H1 (cell line): Measurements from ENCODE around the gene SOSTDC1. TPM values are rescaled to one million over a fixed set of nuclear protein-coding genes. Genes with fewer than 3 reads are reported as not detected.

Experiments
- ATF2 ChIP-seq: IDR thresholded peaks from 2 replicates; pipeline ENCODE4 v1.6.1; 2012; ENCODE audit warnings: low read length, inconsistent platforms
- BRCA1 ChIP-seq: IDR thresholded peaks from 2 replicates; pipeline ENCODE4 v1.6.1; 2012; ENCODE audit warnings: low read depth, low read length, improper control_type of control experiment
- CBX5 ChIP-seq: fragments of 300-800, 300-1000 bp; sonication (generic); IDR thresholded peaks from 2 replicates; pipeline ENCODE4 v1.7.1; 2016; ENCODE audit warnings: antibody characterized with exemption, low read length, low read depth
- CHD7 ChIP-seq: fragments of 300-600 bp; sonication (generic); IDR thresholded peaks from 2 replicates; pipeline ENCODE4 v1.7.1; 2012; ENCODE audit warnings: low read length, moderate library complexity, mild to moderate bottlenecking, inconsistent platforms; ENCODE audit not compliant: insufficient replicate concordance
- E2F6 ChIP-seq: IDR thresholded peaks from 2 replicates; pipeline ENCODE4 v1.6.1; 2012; ENCODE audit warnings: inconsistent platforms
- HDAC2 ChIP-seq, 2 experiments: fragments of 300-600 bp in 1 of 2; sonication (generic) in 1 of 2; IDR thresholded peaks; 2 replicates each; pipeline ENCODE4 v1.6.1; 2011 to 2012; ENCODE audit warnings: low read depth in 2 of 2, low read length in 2 of 2, mild to moderate bottlenecking in 2 of 2, moderate library complexity in 2 of 2, borderline replicate concordance in 1 of 2, inconsistent platforms in 1 of 2
- RBBP5 ChIP-seq: IDR thresholded peaks from 2 replicates; pipeline ENCODE4 v1.7.1; 2012; ENCODE audit warnings: low read depth, mild to moderate bottlenecking, inconsistent platforms, low read length, moderate library complexity, borderline replicate concordance
- SRF ChIP-seq: IDR thresholded peaks from 2 replicates; pipeline ENCODE4 v1.6.1; 2011; ENCODE audit warnings: mild to moderate bottlenecking, low read depth, low read length, moderate library complexity
- polyA plus RNA-seq, 7 experiments: library from polyadenylated mRNA; depleted of rRNA in 3 of 7; stranded (reverse) in 5 of 7; unstranded in 2 of 7; fragments of >200 nt in 5 of 7; fragments of 200-250 nt in 2 of 7; gene quantifications; 1 replicate in 5 of 7; 2 replicates in 1 of 7; 4 replicates in 1 of 7; pipeline versions ENCODE4 v1.2.1 to v1.2.3, GENCODE V29; 2011 to 2013; ENCODE audit warnings: missing spikeins in 2 of 7, mixed read lengths in 2 of 7
- total RNA-seq: library from RNA; stranded (reverse); fragmentation: NEBNext Ultra II Directional; extraction: Animal tissue kit (Norgen Biotek cat#: 25700); gene quantifications from 2 replicates; pipeline ENCODE4 v1.2.1, GENCODE V29; 2021

The SOSTDC1 gene
- total and polyA plus RNA-seq, 2 of the 8 experiments (the other 6 are each of a cell fraction or from before 2014, with no cell fraction given): 0.35 to 0.79 TPM

DNA sequence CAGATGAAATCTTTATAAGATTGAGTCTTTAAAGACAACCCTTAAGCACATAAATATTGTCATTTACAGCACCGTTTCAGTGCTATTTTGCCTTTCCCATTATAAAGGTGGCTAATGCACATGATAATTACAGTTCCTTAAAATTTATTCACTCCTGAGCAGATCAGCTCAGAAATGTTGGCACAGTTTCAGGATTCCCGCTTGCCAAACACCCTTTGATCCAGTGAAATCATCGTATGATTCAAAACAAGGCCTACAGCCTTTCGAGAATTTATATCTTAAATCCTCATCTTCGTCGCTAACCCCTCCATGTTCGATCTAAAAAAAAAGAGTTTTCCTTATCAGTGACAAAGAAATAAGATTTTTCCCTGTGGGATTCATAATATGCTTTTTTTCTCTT lies 14.1 kb upstream of the SOSTDC1 start (continued):
- TF ChIP-seq HDAC2 (IDR thresholded peaks at IDR 0.05; ENCODE audit: borderline replicate concordance in 1 of 2, low read depth in 2 of 2, low read length in 2 of 2) (no peak), BRCA1 (no peak), E2F6 (no peak), CHD7 (no peak), SRF (no peak), ATF2 (no peak), RBBP5 (no peak), CBX5 (no peak)
